SIG-M5 treated with dmso at 0.1 percent for 504 hours (cell line): ENCODE measurements around the gene B4GALNT2.
"Not testable (repeated sequence)": the region's sequence is repeated elsewhere in the genome, so short reads cannot be mapped to it uniquely, and the experiment has no call there.

ENCODE experiments used
- DNase-seq: peaks from one replicate; lab custom pipeline; 2025; ENCODE audit not compliant: unreplicated experiment; lab: John Stamatoyannopoulos, UW

The B4GALNT2 gene

GRCh38 chr17:49117587-49118230 lies 14.9 kb upstream of the B4GALNT2 start:
- DNase-seq = peak; percentile 18

GRCh38 chr17:49120166-49120565 lies 12.4 kb upstream of the B4GALNT2 start:
- no peak for DNase-seq

- no peak for DNase-seq
These were observed 10.8 kb upstream of the B4GALNT2 start for GRCh38 chr17:49121696-49122292.

GRCh38 chr17:49122566-49122965 lies 10.0 kb upstream of the B4GALNT2 start:
- no peak for DNase-seq

GRCh38 chr17:49123061-49123460 lies 9.5 kb upstream of the B4GALNT2 start:
- no peak for DNase-seq

GRCh38 chr17:49125449-49125848 lies 7.1 kb upstream of the B4GALNT2 start:
- no peak for DNase-seq

- not testable (repeated sequence) for DNase-seq
These were observed 6.2 kb upstream of the B4GALNT2 start for GRCh38 chr17:49126183-49126859.

GRCh38 chr17:49129359-49129950 lies 3.1 kb upstream of the B4GALNT2 start:
- not testable (repeated sequence) for DNase-seq

- DNase-seq = no peak
These were observed 1.7 kb upstream of the B4GALNT2 start for GRCh38 chr17:49130891-49131290.

GRCh38 chr17:49132317-49132698 lies 261 bp upstream of the B4GALNT2 start:
- no peak for DNase-seq

- no peak for DNase-seq
These were observed 3.8 kb downstream of the B4GALNT2 start for GRCh38 chr17:49136335-49136734.

- not testable (repeated sequence) for DNase-seq
These were observed 13.1 kb downstream of the B4GALNT2 start for GRCh38 chr17:49145654-49146053.

- DNase-seq = no peak
These were observed 14.2 kb downstream of the B4GALNT2 start for GRCh38 chr17:49146620-49147306.

- DNase-seq = no peak
These were observed 15.6 kb downstream of the B4GALNT2 start for GRCh38 chr17:49148171-49148570.

GRCh38 chr17:49151996-49152395 lies 19.4 kb downstream of the B4GALNT2 start:
- DNase-seq = no peak

GRCh38 chr17:49156256-49156655 lies 23.7 kb downstream of the B4GALNT2 start:
- no peak for DNase-seq

GRCh38 chr17:49157784-49158183 lies 25.2 kb downstream of the B4GALNT2 start:
- no peak for DNase-seq

- no peak for DNase-seq
These were observed 30.3 kb downstream of the B4GALNT2 start for GRCh38 chr17:49162866-49163265.

GRCh38 chr17:49165143-49165542 lies 32.6 kb downstream of the B4GALNT2 start:
- DNase-seq = no peak

- no peak for DNase-seq
These were observed 36.1 kb downstream of the B4GALNT2 start for GRCh38 chr17:49168706-49169105.

GRCh38 chr17:49170216-49170615 lies 37.6 kb downstream of the B4GALNT2 start:
- DNase-seq = no peak
